IPS-15b (cell line): ENCODE results near the gene COQ4.

Experiments
- H3K27me3 ChIP-seq: one replicate; pipeline ENCODE4 v1.6.1; 2013; ENCODE audit warnings: low read length; ENCODE audit not compliant: control insufficient read depth, insufficient read depth
- H3K36me3 ChIP-seq: one replicate; pipeline ENCODE4 v1.6.1; 2013; ENCODE audit warnings: low read length; ENCODE audit not compliant: control insufficient read depth, insufficient read depth
- H3K4me1 ChIP-seq: one replicate; pipeline ENCODE4 v1.6.1; 2013; ENCODE audit warnings: mild to moderate bottlenecking, low read length; ENCODE audit not compliant: control insufficient read depth, insufficient read depth
- H3K4me3 ChIP-seq: one replicate; pipeline ENCODE4 v1.5.1; 2013; ENCODE audit warnings: low read depth, low read length
- H3K9ac ChIP-seq: one replicate; pipeline ENCODE4 v1.6.1; 2013; ENCODE audit warnings: low read depth, mild to moderate bottlenecking, low read length
- H3K9me3 ChIP-seq: one replicate; pipeline ENCODE4 v1.6.1; 2013; ENCODE audit warnings: mild to moderate bottlenecking, low read length; ENCODE audit not compliant: control insufficient read depth, insufficient read depth

Gene COQ4

DNA sequence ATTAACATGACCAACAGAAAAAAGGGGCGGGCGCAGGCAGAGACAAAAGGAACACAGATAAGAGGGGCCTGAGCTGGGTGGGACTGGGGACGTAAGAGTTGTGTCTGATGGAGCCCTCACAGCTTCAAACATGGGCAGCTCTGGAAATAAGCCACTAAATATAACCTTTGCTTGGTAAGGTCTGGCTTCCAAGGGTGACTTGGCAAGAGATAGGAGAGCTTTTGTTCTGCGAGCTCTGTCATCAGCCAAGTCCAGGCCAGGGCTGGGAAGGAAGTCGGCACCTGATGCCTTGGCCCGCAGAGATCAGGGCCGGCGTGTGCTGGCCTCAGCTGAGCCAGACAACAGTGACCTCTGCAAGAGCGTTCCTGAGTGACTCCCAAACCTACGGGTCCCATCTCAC, 12.2 kb upstream of the COQ4 start:
- Histone ChIP-seq H3K9me3 (no peaks in the 10 kb centered on the region), H3K36me3 (peaks cover 34% of the 10 kb centered on the region), H3K27me3 (no peaks in the 10 kb centered on the region), H3K9ac (no peak overlapping the region), H3K4me3 (no peak overlapping the region), H3K4me1 (no peaks in the 10 kb centered on the region)

DNA sequence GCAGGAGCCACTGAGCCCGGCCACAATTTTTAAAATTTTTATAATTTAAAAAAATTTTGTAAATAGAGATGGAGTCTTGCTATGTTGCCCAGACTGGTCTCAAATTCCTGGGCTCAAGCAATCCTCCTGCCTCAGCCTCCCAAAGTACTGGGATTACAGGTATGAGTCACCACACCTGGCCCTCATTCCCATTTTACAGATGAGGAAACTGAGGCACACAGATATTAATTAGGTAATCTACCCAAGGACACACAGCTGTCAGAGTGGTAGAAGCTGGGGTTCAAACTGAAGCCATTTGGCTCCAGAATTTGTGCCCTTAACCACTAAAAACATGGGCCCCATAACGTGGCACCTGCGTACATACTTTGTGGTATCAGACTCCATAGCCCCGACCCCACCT, 7.9 kb upstream of the COQ4 start:
- Histone ChIP-seq H3K4me1 (no peaks in the 10 kb centered on the region), H3K9me3 (no peaks in the 10 kb centered on the region), H3K36me3 (peaks cover 38% of the 10 kb centered on the region), H3K4me3 (no peak overlapping the region), H3K27me3 (no peaks in the 10 kb centered on the region), H3K9ac (no peak overlapping the region)

DNA sequence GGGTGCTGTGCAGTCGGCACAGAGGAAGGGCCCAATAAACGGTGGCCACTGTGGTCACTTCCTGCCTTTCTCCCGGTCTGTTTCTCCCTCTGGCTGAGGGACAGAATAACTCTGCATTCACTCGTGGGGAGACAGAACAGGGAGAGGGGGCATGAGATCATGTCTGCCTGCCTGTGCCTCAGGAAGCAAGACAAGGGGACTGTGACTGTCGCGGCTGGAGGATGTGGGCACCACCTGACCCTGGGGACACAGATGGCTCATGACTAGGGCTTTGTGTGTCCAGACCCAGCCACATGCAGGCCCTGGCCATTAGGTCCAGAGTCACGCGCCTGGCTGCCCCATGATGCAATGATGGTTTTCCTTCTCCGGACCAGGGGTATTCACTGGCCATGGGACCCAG, 6.2 kb upstream of the COQ4 start:
- H3K9ac ChIP-seq = no peak overlapping the region
- H3K9me3 ChIP-seq = no peaks in the 10 kb centered on the region
- H3K36me3 ChIP-seq = peaks cover 26% of the 10 kb centered on the region
- no peaks in the 10 kb centered on the region for H3K4me1 ChIP-seq
- no peaks in the 10 kb centered on the region for H3K27me3 ChIP-seq
- H3K4me3 ChIP-seq = no peak overlapping the region

DNA sequence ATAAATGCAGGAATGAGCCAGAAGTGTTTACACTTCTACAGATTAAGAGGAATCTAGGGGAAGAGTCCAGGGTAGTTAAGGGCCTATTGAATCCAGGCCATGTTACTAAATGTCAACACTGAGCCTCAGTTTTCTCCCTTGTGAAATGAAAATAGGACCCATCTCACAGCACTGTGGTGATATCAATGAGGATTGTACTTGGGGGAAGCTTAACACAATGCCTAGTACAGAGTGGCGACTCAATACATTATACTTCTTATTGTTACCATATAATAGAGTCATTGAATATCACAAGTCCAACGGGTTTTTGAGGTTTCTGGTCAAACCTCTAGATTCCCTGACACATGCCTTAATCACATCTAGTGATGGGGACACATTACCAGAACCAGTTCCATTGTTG, 5.0 kb upstream of the COQ4 start:
- no peaks in the 10 kb centered on the region for H3K9me3 ChIP-seq
- no peaks in the 10 kb centered on the region for H3K27me3 ChIP-seq
- no peak overlapping the region for H3K4me3 ChIP-seq
- no peak overlapping the region for H3K9ac ChIP-seq
- H3K36me3 ChIP-seq = peaks cover 24% of the 10 kb centered on the region
- no peaks in the 10 kb centered on the region for H3K4me1 ChIP-seq

DNA sequence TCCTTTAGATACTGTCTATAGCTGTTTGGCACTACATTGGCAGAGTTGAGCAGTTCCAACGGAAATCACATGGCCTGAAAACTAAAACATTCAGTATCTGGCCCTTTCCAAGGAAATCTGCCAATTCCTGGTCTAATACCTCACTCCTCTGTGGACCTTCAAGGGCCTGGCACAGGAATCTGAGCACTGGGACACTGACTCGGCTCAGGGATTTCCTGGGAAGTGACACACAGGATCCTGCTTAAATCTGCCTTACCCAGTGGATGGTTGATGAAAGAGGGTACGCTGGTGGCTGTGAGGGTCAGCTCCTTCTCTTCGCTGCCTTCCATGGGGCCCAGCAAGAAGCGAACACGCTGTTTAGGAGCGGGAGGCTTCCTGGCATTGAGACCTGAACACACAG, 1.3 kb upstream of the COQ4 start:
- H3K27me3 ChIP-seq = no peaks in the 10 kb centered on the region
- no peak overlapping the region for H3K9ac ChIP-seq
- no peaks in the 10 kb centered on the region for H3K9me3 ChIP-seq
- H3K4me3 ChIP-seq = peak overlapping the region; percentile 99
- no peaks in the 10 kb centered on the region for H3K4me1 ChIP-seq
- peaks cover 19% of the 10 kb centered on the region for H3K36me3 ChIP-seq

DNA sequence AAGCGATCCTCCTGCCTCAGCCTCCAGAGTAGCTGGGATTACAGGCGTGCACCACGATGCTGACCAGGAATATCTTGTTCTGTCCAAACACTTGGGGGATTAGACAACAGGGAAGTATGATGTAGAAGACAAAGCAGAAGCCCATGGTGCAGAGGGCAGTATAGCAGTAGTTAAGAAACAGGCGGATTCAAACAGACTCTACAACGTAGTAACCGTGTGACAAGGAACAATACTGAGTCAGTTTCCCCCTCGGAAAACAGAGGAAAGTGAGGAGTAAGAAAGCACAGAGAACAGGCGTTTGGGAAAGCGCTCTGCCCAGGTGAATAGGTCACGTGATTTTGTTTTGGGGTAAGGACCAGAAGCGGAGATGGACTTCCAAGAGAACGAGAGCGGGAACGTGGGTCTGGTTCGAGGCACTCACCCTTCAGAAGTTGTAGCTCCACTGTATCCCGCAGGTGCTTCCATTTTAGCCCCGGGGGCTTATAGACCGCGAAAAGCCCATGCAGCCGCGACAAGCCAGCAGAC, 698 bp upstream of the COQ4 start:
- Histone ChIP-seq H3K4me1 (no peaks in the 10 kb centered on the region), H3K36me3 (peaks cover 13% of the 10 kb centered on the region), H3K27me3 (no peaks in the 10 kb centered on the region), H3K9me3 (no peaks in the 10 kb centered on the region), H3K4me3 (peak overlapping the region; percentile 99), H3K9ac (no peak overlapping the region)

DNA sequence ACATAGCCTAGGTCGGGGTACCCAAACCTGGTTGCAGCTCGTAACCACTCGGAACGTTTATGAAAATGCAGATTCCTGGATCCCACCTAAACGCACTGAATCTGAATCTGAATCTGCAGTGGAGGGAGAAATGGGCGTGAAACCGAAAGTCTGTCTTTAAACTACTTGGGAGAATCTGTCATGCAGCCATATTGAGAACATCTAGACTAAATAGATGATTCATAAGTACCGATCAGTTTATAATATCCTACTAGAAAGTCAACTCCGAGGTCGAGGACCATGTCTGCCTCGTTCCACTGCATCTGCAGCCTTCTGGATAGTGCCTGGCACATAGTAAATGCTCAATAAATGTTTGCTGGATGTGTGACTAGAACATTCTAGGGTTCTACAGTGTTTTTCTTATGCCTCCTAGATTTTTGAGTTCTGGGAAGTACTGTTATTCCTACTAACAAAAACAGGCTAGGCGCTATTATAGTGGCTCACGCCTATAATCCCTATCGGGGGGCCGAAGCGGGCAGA, 632 bp downstream of the COQ4 start:
- H3K36me3 ChIP-seq = peaks cover 10% of the 10 kb centered on the region
- peak overlapping the region; percentile 91 for H3K9ac ChIP-seq
- H3K4me3 ChIP-seq = peak overlapping the region; percentile 99
- H3K9me3 ChIP-seq = no peaks in the 10 kb centered on the region
- no peaks in the 10 kb centered on the region for H3K27me3 ChIP-seq
- H3K4me1 ChIP-seq = no peaks in the 10 kb centered on the region

DNA sequence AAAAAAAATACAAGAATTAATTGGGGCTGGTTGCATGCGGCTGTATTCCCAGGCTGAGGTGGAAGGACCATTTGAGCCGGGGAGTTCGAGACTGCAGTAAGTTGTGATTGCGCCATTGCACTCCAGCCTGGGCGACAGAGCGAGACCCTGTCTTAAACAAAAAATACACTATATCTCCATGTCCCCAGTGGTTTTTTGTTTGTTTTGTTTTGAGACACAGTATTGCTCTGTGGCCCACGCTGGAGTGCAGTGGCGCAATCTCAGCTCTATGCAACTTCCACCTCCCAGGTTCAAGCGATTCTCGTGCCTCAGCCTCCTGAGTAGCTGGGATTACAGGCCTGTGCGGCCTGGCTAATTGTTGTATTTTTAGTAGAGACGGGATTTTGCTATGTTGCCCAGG, 1.2 kb downstream of the COQ4 start:
- Histone ChIP-seq H3K4me3 (peak overlapping the region; percentile 99), H3K4me1 (no peaks in the 10 kb centered on the region), H3K9ac (no peak overlapping the region), H3K9me3 (no peaks in the 10 kb centered on the region), H3K27me3 (no peaks in the 10 kb centered on the region), H3K36me3 (peaks cover 12% of the 10 kb centered on the region)

DNA sequence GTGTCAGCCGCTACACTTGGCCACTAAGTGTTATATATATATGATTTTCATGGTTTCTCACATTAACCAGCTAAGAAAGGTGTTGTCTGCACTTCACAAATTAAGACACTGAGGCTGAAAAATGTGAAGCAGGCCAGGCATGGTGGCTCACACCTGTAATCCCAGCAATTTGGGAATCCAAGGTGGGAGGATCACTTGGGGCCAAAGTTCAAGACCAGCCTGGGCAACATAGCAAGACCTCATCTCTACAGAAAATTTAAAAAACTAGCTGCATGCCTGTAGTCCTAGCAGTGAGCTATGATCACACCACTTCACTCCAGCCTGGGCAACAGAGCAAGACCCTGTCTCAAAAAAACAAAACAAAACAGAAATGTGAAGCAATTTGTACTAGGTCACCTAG, 1.8 kb downstream of the COQ4 start:
- no peaks in the 10 kb centered on the region for H3K4me1 ChIP-seq
- H3K36me3 ChIP-seq = peaks cover 12% of the 10 kb centered on the region
- no peaks in the 10 kb centered on the region for H3K27me3 ChIP-seq
- no peak overlapping the region for H3K4me3 ChIP-seq
- no peaks in the 10 kb centered on the region for H3K9me3 ChIP-seq
- no peak overlapping the region for H3K9ac ChIP-seq

DNA sequence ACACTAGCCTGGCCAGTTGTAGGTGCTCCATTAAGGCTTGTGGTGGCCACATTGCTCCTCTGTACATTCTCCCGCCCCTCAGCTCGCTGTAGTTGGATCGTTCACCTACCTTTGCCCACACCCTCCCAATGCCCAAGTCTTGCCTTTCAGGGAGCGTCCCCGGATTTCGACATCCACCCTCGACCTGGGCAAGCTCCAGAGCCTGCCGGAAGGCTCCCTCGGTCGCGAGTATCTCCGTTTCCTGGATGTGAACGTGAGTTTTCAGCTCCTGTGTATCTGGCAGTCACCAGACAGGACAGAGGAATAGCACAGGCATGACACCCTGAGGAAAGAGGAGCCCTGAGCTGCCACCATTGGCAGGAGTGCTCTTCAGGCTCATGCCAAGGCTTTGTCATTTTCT, 3.0 kb downstream of the COQ4 start:
- H3K4me1 ChIP-seq = no peaks in the 10 kb centered on the region
- no peaks in the 10 kb centered on the region for H3K27me3 ChIP-seq
- no peaks in the 10 kb centered on the region for H3K9me3 ChIP-seq
- no peak overlapping the region for H3K4me3 ChIP-seq
- H3K36me3 ChIP-seq = peaks cover 12% of the 10 kb centered on the region
- H3K9ac ChIP-seq = no peak overlapping the region

DNA sequence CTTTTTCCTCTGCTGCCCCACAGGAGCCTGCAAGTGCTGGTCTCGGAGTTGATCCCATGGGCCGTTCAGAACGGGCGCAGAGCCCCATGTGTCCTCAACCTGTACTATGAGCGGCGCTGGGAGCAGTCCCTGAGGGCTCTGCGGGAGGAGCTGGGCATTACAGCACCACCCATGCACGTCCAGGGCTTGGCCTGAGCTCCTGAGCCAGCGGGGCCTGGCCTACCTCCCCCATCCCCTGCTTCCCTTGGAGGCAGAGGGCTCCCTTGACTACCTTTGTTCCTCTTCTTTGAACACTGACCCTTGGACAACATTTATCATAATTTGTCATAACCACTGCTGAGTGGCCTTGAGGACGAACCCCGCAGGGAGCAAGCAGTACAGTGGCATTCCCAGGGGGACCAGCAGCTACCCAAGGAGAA, 10.8 kb downstream of the COQ4 start:
- H3K36me3 ChIP-seq = peaks cover 7% of the 10 kb centered on the region
- H3K9me3 ChIP-seq = no peaks in the 10 kb centered on the region
- no peaks in the 10 kb centered on the region for H3K27me3 ChIP-seq
- H3K4me3 ChIP-seq = no peak overlapping the region
- H3K9ac ChIP-seq = no peak overlapping the region
- H3K4me1 ChIP-seq = no peaks in the 10 kb centered on the region

DNA sequence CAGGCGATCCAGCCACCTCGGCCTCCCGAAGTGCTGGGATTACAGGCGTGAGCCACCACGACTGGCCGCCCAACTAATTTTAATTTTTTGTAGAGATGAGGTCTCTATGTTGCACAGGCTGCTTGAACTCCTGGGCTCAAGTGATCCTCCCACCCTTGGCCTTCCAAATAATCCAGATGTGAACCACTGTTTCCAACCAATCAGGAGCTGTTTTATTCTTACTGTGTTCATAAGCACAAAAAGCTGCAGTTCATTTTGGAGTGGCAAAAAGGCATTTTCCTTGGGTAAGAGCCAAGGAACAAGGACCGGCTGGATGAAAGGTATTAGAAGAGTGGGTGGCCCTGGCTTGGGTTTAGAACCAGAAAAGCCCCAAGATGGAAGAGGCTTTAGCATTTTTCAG, 12.5 kb downstream of the COQ4 start:
- H3K9ac ChIP-seq = no peak overlapping the region
- H3K4me3 ChIP-seq = no peak overlapping the region
- peaks cover 5% of the 10 kb centered on the region for H3K36me3 ChIP-seq
- no peaks in the 10 kb centered on the region for H3K4me1 ChIP-seq
- H3K27me3 ChIP-seq = no peaks in the 10 kb centered on the region
- no peaks in the 10 kb centered on the region for H3K9me3 ChIP-seq
